Measurements from ENCODE around the gene KCNN1. TPM values are rescaled to one million over a fixed set of nuclear protein-coding genes. Genes with fewer than 3 reads are reported as not detected.

KCNN1 gene
- total and polyA plus RNA-seq, 2 of the 4 experiments (the other 2 are of a cell fraction), result 0.09 TPM; not detected in 1

DNA sequence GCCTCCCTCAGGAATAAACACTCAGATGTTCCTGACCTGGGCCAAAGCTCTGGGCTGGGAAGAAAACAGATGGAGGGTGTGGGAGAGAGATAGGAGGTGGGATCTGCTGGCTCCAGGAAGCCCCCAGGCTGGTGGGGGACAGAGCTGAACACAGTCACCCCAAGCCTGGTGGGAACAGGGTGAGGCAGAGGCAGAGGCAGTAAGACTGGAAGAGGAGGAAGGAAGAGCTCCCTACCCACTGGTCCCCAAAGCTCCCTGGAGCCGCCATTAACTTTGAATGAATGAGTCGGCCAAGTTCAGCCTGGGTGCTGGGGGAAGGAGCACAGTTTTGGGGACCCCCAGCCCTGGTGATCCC lies 801 bp upstream of the KCNN1 start:
- Histone ChIP-seq H3K4me3 (ENCODE audit: insufficient read depth, low read depth, low read length) (no peak overlapping the region), H4K5ac (ENCODE audit: low read depth, low read length) (no peak overlapping the region), H2AK9ac (replicated peaks; ENCODE audit: low read depth, low read length, poor library complexity) (no peak overlapping the region), H3K4me2 (ENCODE audit: low read depth, low read length) (no peak overlapping the region), H4K91ac (ENCODE audit: insufficient read depth, low read depth, low read length) (no peak overlapping the region), H3K14ac (replicated peaks; ENCODE audit: low read depth, low read length) (no peak overlapping the region), H3K4ac (ENCODE audit: low read depth, low read length) (no peak overlapping the region), H2AFZ (replicated peaks; ENCODE audit: low read length, poor library complexity) (peak overlapping the region; percentile 56), H3K79me1 (ENCODE audit: low read depth in 1 of 2, low read length in 2 of 2) (no peaks in the 10 kb centered on the region), H4K8ac (ENCODE audit: low read depth in 2 of 2, low read length in 2 of 2) (no peak overlapping the region), H2BK120ac (ENCODE audit: low read depth, low read length) (no peak overlapping the region), H3K27me3 (ENCODE audit: control insufficient read depth, insufficient read depth, low read length) (peaks cover 61% of the 10 kb centered on the region), H3K23ac (ENCODE audit: low read depth, low read length) (no peak overlapping the region), H4K20me1 (ENCODE audit: insufficient read depth, low read length) (no peaks in the 10 kb centered on the region), H2BK15ac (ENCODE audit: low read depth, low read length) (no peak overlapping the region), H3K27ac (ENCODE audit: insufficient read depth, low read length) (no peak overlapping the region), H3K9me1 (ENCODE audit: insufficient read depth, low read length) (no peaks in the 10 kb centered on the region), H3K36me3 (ENCODE audit: control insufficient read depth, insufficient read depth, low read length) (no peaks in the 10 kb centered on the region), H3K4me1 (ENCODE audit: control insufficient read depth, insufficient read depth, low read length) (no peaks in the 10 kb centered on the region), H2BK20ac (ENCODE audit: low read depth, low read length) (no peak overlapping the region), H2BK5ac (ENCODE audit: low read depth, low read length, poor library complexity, severe bottlenecking) (no peak overlapping the region), H3K9ac (ENCODE audit: low read depth, low read length) (no peak overlapping the region), H3K18ac (ENCODE audit: low read depth, low read length) (no peak overlapping the region), H2AK5ac (ENCODE audit: low read depth, low read length) (no peak overlapping the region), H3K9me3 (ENCODE audit: control insufficient read depth, insufficient read depth, low read length) (peaks cover 3% of the 10 kb centered on the region; the same call in 1 of the 2 replicates), H3K56ac (ENCODE audit: extremely low read depth, insufficient read depth, low read length) (no peak overlapping the region)
- dilution Hi-C loops (cut with HindIII; ENCODE audit: low sequenced_read_pairs, unreplicated experiment) (no loop called here), intact Hi-C loops (cut with micrococcal nuclease) (no loop called here), in situ Hi-C loops (cut with MboI; ENCODE audit: low sequenced_read_pairs) (no loop called here)
- no CpG with 5 or more reads among the region's 2 CpGs for WGBS, 2 experiments (ENCODE audit: extremely low coverage in 2 of 2, insufficient read length in 1 of 2)
- no TSS peak for BruUV-seq (replicated peaks)
- ATAC-seq (ENCODE audit: low read depth) (no peak), DNase-seq (no peak)
- CTCF ChIA-PET, result no interaction called here
- POLR2A ChIA-PET (ENCODE audit: unreplicated experiment), result interaction anchor here (0.5 kb wide), 1 partner anchor 9 kb away, joined by 4 read pairs; no protein-coding TSS in a partner anchor
- TF ChIP-seq SMC3 (IDR thresholded peaks at IDR 0.05; ENCODE audit: low read depth, low read length) (no peak), CHD1 (IDR thresholded peaks at IDR 0.05; ENCODE audit: low read depth, low read length) (no peak), RCOR1 (IDR thresholded peaks at IDR 0.05; ENCODE audit: insufficient replicate concordance, low read length) (no peak), MAZ (IDR thresholded peaks at IDR 0.05; ENCODE audit: borderline replicate concordance, low read depth, low read length) (no peak)
- TF ChIP-seq, protein P1, sequence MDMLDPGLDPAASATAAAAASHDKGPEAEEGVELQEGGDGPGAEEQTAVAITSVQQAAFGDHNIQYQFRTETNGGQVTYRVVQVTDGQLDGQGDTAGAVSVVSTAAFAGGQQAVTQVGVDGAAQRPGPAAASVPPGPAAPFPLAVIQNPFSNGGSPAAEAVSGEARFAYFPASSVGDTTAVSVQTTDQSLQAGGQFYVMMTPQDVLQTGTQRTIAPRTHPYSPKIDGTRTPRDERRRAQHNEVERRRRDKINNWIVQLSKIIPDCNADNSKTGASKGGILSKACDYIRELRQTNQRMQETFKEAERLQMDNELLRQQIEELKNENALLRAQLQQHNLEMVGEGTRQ (IDR thresholded peaks at IDR 0.05; ENCODE audit: low read depth, low read length), result no peak
- TF ChIP-seq, protein P2, sequence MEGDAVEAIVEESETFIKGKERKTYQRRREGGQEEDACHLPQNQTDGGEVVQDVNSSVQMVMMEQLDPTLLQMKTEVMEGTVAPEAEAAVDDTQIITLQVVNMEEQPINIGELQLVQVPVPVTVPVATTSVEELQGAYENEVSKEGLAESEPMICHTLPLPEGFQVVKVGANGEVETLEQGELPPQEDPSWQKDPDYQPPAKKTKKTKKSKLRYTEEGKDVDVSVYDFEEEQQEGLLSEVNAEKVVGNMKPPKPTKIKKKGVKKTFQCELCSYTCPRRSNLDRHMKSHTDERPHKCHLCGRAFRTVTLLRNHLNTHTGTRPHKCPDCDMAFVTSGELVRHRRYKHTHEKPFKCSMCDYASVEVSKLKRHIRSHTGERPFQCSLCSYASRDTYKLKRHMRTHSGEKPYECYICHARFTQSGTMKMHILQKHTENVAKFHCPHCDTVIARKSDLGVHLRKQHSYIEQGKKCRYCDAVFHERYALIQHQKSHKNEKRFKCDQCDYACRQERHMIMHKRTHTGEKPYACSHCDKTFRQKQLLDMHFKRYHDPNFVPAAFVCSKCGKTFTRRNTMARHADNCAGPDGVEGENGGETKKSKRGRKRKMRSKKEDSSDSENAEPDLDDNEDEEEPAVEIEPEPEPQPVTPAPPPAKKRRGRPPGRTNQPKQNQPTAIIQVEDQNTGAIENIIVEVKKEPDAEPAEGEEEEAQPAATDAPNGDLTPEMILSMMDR (conservative IDR thresholded peaks at IDR 0.05; ENCODE audit: low read depth, low read length), result no peak
- TF ChIP-seq, protein P3, sequence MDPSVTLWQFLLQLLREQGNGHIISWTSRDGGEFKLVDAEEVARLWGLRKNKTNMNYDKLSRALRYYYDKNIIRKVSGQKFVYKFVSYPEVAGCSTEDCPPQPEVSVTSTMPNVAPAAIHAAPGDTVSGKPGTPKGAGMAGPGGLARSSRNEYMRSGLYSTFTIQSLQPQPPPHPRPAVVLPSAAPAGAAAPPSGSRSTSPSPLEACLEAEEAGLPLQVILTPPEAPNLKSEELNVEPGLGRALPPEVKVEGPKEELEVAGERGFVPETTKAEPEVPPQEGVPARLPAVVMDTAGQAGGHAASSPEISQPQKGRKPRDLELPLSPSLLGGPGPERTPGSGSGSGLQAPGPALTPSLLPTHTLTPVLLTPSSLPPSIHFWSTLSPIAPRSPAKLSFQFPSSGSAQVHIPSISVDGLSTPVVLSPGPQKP (IDR thresholded peaks at IDR 0.05; ENCODE audit: borderline replicate concordance, low read depth, low read length), result no peak

Measured in IMR-90 (cell line).